Neural progenitor cell (in vitro differentiated cells): ENCODE measurements around the gene MACROD2. TPM values are rescaled to one million over a fixed set of nuclear protein-coding genes. Genes with fewer than 3 reads are reported as not detected.

Experiments used
- DNase-seq: peaks from one replicate; pipeline ENCODE4 v3.0.0-alpha.2; 2016; ENCODE audit warnings: low spot score
- H2AFZ ChIP-seq: fragments of 200-600 bp; sonication (generic); replicated peaks from 2 replicates; pipeline ENCODE4 v1.6.1; 2016; ENCODE audit warnings: antibody characterized with exemption
- H3F3A ChIP-seq: fragments of 200-600 bp; sonication (generic); 2 replicates; pipeline ENCODE4 v1.6.1; 2016; ENCODE audit warnings: antibody characterized with exemption, low read depth
- H3K27ac ChIP-seq: fragments of 200-600 bp; sonication (generic); 2 replicates; pipeline ENCODE4 v1.5.1; 2016; ENCODE audit warnings: mild to moderate bottlenecking
- H3K27me3 ChIP-seq: fragments of 200-600 bp; sonication (generic); 2 replicates; pipeline ENCODE4 v1.6.1; 2016; ENCODE audit warnings: mild to moderate bottlenecking, moderate library complexity
- H3K36me3 ChIP-seq: fragments of 200-600 bp; sonication (generic); 2 replicates; pipeline ENCODE4 v1.5.1; 2016
- H3K4me1 ChIP-seq: fragments of 200-600 bp; sonication (generic); 2 replicates; pipeline ENCODE4 v1.6.1; 2016; ENCODE audit warnings: mixed run types
- H3K4me2 ChIP-seq: fragments of 200-600 bp; sonication (generic); 2 replicates; pipeline ENCODE4 v1.6.1; 2016
- H3K4me3 ChIP-seq: fragments of 200-600 bp; sonication (generic); 2 replicates; pipeline ENCODE4 v1.5.1; 2016
- H3K79me2 ChIP-seq: fragments of 200-600 bp; sonication (generic); 2 replicates; pipeline ENCODE4 v1.6.1; 2016; ENCODE audit warnings: low read depth
- H3K9ac ChIP-seq: fragments of 200-600 bp; sonication (generic); 2 replicates; pipeline ENCODE4 v1.6.1; 2016
- H3K9me3 ChIP-seq: fragments of 200-600 bp; sonication (generic); 2 replicates; pipeline ENCODE4 v1.5.1; 2016; ENCODE audit warnings: low read depth
- H4K20me1 ChIP-seq: fragments of 200-600 bp; sonication (generic); 2 replicates; pipeline ENCODE4 v1.6.1; 2016; ENCODE audit warnings: low read depth
- H3K27ac Mint-ChIP-seq: 3 replicates; pipeline ENCODE4 v1.8.0; 2021; ENCODE audit warnings: mixed read lengths
- H3K27me3 Mint-ChIP-seq: 2 replicates; pipeline ENCODE4 v1.8.0; 2022; ENCODE audit warnings: low read depth, mild to moderate bottlenecking, inconsistent platforms, moderate library complexity, mixed read lengths; ENCODE audit not compliant: insufficient read depth
- H3K36me3 Mint-ChIP-seq: 3 replicates; pipeline ENCODE4 v1.8.0; 2021; ENCODE audit warnings: mixed read lengths
- H3K4me1 Mint-ChIP-seq: 3 replicates; pipeline ENCODE4 v1.8.0; 2021; ENCODE audit warnings: mixed read lengths
- H3K4me3 Mint-ChIP-seq: 3 replicates; pipeline ENCODE4 v1.8.0; 2021; ENCODE audit warnings: mild to moderate bottlenecking, moderate library complexity, mixed read lengths
- H3K9me3 Mint-ChIP-seq: 3 replicates; pipeline ENCODE4 v1.8.0; 2020; ENCODE audit warnings: mixed read lengths
- CTCF ChIP-seq: fragments of 200-600 bp; sonication (generic); IDR thresholded peaks from 2 replicates; pipeline ENCODE4 v1.5.1; 2017; ENCODE audit warnings: antibody characterized with exemption, mild to moderate bottlenecking
- EZH2 ChIP-seq: fragments of 200-600 bp; sonication (generic); IDR thresholded peaks from 2 replicates; pipeline ENCODE4 v1.6.1; 2017; ENCODE audit warnings: antibody characterized with exemption, mild to moderate bottlenecking, moderate library complexity
- EZH2phosphoT487 ChIP-seq: fragments of 200-600 bp; sonication (generic); IDR thresholded peaks from 2 replicates; pipeline ENCODE4 v1.6.1; 2017; ENCODE audit warnings: antibody characterized with exemption
- total RNA-seq: library from RNA; depleted of rRNA; stranded (reverse); fragments of >200 nt; gene quantifications from 2 replicates; pipeline ENCODE4 v1.2.3, GENCODE V29; 2015; ENCODE audit warnings: low replicate concordance

Gene MACROD2
- total RNA-seq, 1 donor from 2014 or later, result 11.9 TPM

DNA sequence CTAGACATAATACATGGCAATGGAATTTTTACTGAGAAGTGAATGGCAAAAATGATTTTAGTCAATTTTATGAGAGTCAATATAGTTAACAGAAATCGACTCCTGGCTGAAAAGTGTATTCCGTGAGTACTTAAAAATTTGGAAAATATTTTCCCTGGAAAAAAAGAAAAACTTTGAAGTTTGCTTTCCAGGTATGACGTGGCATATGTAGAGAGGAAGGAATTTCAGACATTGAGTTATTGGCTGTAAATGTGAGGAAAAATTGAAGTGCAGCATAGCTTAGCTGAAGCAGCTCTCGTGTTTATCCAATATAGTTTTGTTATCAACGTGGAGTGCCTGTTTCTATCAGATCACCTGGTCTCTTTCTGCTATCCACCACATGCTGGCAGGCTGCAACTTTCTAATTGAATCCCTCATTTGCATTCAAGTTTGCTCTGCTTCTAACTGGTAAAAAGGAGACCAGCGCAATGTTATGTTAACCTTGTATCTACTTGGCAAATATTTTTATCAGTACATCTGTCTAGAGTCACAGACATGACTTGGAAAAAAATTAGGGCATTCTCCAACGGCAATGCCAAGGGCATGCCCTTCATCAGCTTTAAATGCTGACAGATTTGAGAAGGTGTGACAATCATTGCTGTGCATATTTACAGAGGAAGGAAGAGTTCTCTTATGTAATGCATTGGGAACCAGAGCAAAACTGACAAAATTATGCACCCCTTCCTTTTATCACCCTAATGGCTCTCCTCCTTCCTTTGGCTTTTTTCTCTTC, 1444.9 kb downstream of the MACROD2 start:
- no peak overlapping the region for H3K27ac Mint-ChIP-seq
- peaks cover 14% of the 10 kb centered on the region for H3K4me1 Mint-ChIP-seq
- Histone ChIP-seq H3K36me3 (no peaks in the 10 kb centered on the region), H3K9ac (no peak overlapping the region), H3K27me3 (no peaks in the 10 kb centered on the region), H3K27ac (no peak overlapping the region), H2AFZ (no peak overlapping the region), H3K79me2 (no peaks in the 10 kb centered on the region), H3F3A (no peaks in the 10 kb centered on the region), H3K4me3 (no peak overlapping the region), H4K20me1 (no peaks in the 10 kb centered on the region), H3K9me3 (no peaks in the 10 kb centered on the region), H3K4me2 (no peak overlapping the region), H3K4me1 (no peaks in the 10 kb centered on the region)
- no peak for DNase-seq
- H3K27me3 Mint-ChIP-seq, result no peaks in the 10 kb centered on the region
- no peak for TF ChIP-seq CTCF
- no peak for TF ChIP-seq EZH2
- no peak for TF ChIP-seq EZH2phosphoT487
- H3K9me3 Mint-ChIP-seq, result peaks cover 7% of the 10 kb centered on the region
- no peak overlapping the region for H3K4me3 Mint-ChIP-seq
- peaks cover 2% of the 10 kb centered on the region for H3K36me3 Mint-ChIP-seq

- H4K20me1 ChIP-seq, result no peaks in the 10 kb centered on the region
- Mint-ChIP-seq H3K4me3 (no peak overlapping the region), H3K27me3 (no peaks in the 10 kb centered on the region), H3K4me1 (peaks cover 7% of the 10 kb centered on the region), H3K9me3 (no peaks in the 10 kb centered on the region), H3K27ac (no peak overlapping the region), H3K36me3 (no peaks in the 10 kb centered on the region)
- no peak overlapping the region for H3K4me2 ChIP-seq
- no peak for DNase-seq
- H3K27me3 ChIP-seq, result no peaks in the 10 kb centered on the region
- no peak overlapping the region for H3K4me3 ChIP-seq
- TF ChIP-seq EZH2phosphoT487, result no peak
- no peaks in the 10 kb centered on the region for H3K79me2 ChIP-seq
- no peaks in the 10 kb centered on the region for H3K36me3 ChIP-seq
- H3K4me1 ChIP-seq, result no peaks in the 10 kb centered on the region
- no peak overlapping the region for H3K9ac ChIP-seq
- no peaks in the 10 kb centered on the region for H3F3A ChIP-seq
- no peak overlapping the region for H3K27ac ChIP-seq
- no peaks in the 10 kb centered on the region for H3K9me3 ChIP-seq
- no peak overlapping the region for H2AFZ ChIP-seq
Measured at GRCh38 chr20:15445056-15445840, 1449.9 kb downstream of the MACROD2 start.

DNA sequence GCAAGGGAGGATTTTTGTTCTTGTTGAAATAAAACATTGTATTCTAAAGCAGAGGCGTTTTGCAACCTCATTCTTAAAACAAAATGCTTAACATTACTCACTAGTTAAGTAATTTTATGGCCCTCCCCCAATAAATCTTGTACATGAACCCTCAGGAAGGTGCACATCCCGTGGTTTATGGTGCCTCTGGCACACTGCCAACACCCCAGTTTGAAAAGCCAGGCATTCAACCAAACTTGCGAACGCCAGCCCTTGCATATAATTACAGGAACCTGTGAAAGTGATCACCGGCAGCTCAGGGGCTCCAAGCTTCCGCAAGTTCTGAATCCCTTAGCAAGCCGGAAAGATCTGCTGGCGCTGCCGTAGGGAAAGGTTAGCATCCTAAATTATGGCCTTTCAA, 1451.1 kb downstream of the MACROD2 start:
- Histone ChIP-seq H3K9me3 (no peaks in the 10 kb centered on the region), H3K4me1 (no peaks in the 10 kb centered on the region), H3K4me2 (no peak overlapping the region), H3F3A (no peaks in the 10 kb centered on the region), H3K27me3 (no peaks in the 10 kb centered on the region), H3K27ac (no peak overlapping the region), H2AFZ (no peak overlapping the region), H3K4me3 (no peak overlapping the region), H3K36me3 (no peaks in the 10 kb centered on the region), H3K79me2 (no peaks in the 10 kb centered on the region), H3K9ac (no peak overlapping the region), H4K20me1 (no peaks in the 10 kb centered on the region)
- Mint-ChIP-seq H3K27ac (no peak overlapping the region), H3K36me3 (no peaks in the 10 kb centered on the region), H3K27me3 (no peaks in the 10 kb centered on the region), H3K4me1 (peaks cover 3% of the 10 kb centered on the region), H3K4me3 (no peak overlapping the region), H3K9me3 (no peaks in the 10 kb centered on the region)
- TF ChIP-seq EZH2phosphoT487 (no peak), CTCF (no peak), EZH2 (no peak)
- no peak for DNase-seq

DNA sequence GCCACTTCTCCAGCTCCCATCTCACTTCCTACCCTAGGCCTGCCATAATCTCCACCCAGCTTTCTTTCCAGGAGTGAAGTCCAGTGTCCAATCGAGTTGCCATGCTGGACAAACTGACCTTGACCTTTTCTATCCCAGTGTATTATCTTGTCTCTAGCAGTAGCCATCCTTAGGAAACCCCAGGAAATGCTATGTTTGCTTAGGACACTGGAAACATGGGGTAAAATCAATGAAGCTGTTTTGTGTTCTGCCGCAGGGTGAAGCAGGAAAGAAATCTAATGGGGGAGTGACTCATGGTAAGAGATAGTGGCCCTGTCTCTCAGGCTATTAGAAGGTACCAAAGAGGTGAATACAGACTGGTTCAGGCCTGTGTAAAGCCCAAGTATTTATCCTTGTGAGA, 1452.2 kb downstream of the MACROD2 start:
- Histone ChIP-seq H3K4me2 (no peak overlapping the region), H3K27ac (no peak overlapping the region), H2AFZ (no peak overlapping the region), H3K79me2 (no peaks in the 10 kb centered on the region), H3K36me3 (no peaks in the 10 kb centered on the region), H4K20me1 (no peaks in the 10 kb centered on the region), H3K9me3 (no peaks in the 10 kb centered on the region), H3K4me1 (no peaks in the 10 kb centered on the region), H3K4me3 (no peak overlapping the region), H3K9ac (no peak overlapping the region), H3K27me3 (no peaks in the 10 kb centered on the region), H3F3A (no peaks in the 10 kb centered on the region)
- H3K9me3 Mint-ChIP-seq, result no peaks in the 10 kb centered on the region
- H3K36me3 Mint-ChIP-seq, result no peaks in the 10 kb centered on the region
- no peak overlapping the region for H3K27ac Mint-ChIP-seq
- H3K27me3 Mint-ChIP-seq, result no peaks in the 10 kb centered on the region
- no peak overlapping the region for H3K4me3 Mint-ChIP-seq
- DNase-seq, result no peak
- TF ChIP-seq EZH2 (no peak), EZH2phosphoT487 (no peak), CTCF (no peak)
- peaks cover 3% of the 10 kb centered on the region for H3K4me1 Mint-ChIP-seq
